GM20431 (cell line): ENCODE results near the gene CIB4.

Source experiments
- in situ Hi-C: fragments of 300-500 bp; cut with MseI, MboI; formaldehyde crosslinking; loops from one replicate; pipeline ENCODE4 v1.15.0; 2020; ENCODE audit warnings: low sequenced_read_pairs; ENCODE audit not compliant: unreplicated experiment

Gene CIB4

DNA sequence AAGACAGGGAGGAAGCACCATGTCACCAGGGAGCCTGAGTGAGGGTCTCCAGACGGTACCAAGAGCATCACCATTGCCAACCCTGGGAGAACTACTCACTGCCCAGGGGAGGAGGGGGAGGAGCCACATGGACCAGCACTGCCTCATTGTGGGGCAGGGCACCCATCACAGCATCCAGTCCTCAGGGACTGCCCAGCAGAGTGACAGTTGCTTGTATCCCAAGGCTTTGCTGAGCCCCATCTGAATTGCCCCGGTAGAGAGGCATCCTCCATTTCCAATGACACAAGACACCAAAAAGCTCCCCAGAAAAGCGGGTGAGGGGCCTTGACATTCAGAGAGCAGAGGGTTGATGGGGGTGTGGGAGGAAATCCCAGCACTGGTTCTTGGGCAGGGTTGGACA is 6.8 kb upstream of the CIB4 start:
- in situ Hi-C loops = no loop called here

GRCh38 chr2:26646986-26647672 is 6.0 kb upstream of the CIB4 start:
- in situ Hi-C loops = no loop called here

- in situ Hi-C loops = no loop called here
Measured at GRCh38 chr2:26645762-26646161, 4.6 kb upstream of the CIB4 start.

DNA sequence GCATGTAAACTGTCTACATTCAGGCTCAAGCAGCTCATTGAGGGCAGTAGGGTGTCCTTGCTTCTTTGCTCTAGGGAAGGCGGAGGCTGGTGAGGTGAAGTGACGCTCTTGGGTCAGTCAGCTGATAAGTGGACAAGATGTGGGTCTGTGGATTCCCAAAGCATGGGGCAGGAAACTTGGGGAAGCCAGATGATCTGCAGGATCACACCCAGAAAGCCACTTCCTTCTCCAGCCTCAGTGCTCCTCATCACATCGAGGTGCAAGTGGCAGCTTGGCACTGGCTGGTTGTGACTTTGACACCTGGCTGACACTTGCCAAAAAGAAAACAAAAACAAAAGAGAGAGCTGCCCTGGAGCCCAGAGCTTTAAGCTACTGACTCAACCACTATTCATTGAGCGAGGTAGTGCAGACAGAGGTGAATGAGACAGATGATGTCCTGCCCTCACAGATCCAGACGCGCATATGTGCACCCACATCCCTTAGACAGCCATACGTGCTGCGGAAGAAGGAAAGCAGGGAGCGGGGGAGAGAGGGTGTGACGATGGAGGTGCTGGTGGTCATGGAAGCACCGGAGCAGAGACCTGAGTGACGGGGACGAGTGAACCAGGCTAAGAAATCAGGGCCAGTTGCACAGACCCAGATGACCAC is 3.1 kb upstream of the CIB4 start:
- in situ Hi-C loops = no loop called here

DNA sequence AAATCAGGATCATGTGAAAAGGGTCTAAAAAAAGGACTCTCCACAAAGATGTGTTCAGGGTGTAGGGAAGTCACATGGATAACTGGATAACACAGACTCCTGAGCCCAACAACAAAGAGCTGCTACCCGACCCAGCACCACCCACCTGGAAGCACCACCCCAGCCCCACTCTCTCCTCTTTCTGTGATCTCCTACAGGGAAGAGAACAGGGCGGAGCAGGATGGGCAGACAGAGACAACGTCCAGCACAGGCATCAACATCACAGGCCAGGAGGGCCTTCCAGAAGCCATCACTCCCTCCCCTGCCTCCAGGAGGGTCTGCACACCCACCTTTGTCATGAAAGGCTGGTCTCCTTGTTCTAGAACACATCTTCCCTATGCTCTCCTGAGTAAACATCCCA is 1.3 kb upstream of the CIB4 start:
- in situ Hi-C loops = no loop called here

DNA sequence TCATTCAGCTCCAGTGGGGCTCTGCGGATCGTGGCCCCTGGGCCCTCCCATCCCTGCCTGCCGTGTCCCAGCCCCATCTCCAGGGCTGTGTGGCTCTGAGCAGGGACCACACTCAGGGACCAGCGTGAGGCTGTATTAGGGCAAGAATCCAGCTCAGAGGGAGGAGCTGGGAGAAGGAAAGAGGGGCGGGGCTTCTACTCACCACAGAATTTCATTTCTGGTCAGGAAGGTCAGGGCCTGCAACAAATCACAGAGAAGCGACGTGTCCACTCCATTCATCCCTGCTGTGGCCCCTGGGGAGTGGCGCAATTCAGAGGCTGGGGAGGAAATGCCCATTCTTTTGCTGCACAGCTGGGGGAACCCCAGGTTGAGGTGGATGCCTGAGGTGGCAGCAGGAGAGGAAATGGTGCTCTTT is 828 bp downstream of the CIB4 start:
- in situ Hi-C loops = no loop called here

DNA sequence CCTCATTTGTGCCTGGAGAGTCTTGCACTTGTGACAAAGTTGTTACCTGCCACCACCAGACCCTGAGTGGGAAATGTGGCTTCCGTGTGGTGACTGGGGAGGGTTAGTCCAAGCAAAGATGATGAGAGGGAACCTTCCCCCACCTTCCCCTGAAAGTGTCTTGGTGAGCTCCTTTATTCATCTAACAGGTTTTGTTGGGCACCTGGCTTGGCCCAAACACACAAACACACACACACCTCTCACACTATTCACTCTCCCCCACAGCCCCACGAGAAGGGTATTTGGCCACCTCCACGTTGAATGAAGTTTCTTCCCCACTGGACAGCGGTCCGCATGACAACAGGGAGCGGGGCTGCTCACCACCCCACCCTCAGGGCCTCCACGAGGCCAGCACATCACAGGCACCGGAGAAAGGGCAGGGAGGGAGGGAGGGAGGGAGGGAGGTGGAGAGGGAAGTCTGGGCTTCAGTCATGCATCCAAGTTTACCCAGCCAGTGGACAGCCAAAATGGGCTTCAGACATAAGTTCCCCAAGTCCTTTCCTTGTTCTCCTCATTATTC is 1.4 kb downstream of the CIB4 start:
- in situ Hi-C loops = no loop called here

DNA sequence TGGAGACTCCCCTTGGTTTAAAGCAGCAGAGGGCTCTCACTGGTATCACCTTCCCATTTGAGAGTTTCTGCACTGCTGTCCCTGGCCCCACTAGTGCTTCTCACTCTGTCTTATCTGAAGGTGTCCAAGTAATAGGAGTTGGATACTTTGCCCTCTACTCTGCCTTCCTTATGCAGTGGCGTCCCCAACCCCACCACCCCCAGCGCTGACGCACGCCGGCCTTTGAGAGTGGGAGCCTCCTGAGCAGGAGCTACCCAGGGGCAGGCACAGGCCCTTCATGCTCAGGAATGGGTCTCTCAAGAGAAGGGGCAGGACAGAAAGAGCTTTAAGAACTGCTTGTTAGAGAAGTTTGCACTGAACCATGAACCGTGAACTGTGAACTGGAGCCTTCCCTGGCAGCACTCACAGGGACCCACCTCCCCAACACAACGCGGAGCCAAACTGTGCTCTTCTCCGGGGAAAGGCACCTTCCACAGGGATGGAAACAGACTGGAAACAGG is 3.3 kb downstream of the CIB4 start:
- in situ Hi-C loops = no loop called here

DNA sequence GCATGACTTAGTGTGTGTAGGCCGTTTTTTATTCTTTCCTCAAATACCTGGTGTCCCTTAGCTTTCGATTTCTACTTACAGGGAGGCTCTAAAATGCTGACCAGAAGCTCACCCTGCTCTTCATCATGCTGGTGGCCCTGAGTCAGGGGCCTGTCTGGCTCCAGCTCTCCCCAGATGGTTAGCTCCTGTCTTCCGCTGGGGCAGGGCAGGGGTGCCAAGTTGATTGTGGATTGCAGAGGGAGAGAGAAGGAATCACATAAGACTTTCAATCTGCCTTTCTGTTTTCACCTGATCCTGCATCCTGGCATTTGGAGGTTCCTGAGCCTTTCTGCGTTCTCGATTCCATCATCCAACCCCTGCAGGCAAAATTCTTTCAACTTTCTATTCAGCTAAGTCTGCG is 4.2 kb downstream of the CIB4 start:
- in situ Hi-C loops = no loop called here

DNA sequence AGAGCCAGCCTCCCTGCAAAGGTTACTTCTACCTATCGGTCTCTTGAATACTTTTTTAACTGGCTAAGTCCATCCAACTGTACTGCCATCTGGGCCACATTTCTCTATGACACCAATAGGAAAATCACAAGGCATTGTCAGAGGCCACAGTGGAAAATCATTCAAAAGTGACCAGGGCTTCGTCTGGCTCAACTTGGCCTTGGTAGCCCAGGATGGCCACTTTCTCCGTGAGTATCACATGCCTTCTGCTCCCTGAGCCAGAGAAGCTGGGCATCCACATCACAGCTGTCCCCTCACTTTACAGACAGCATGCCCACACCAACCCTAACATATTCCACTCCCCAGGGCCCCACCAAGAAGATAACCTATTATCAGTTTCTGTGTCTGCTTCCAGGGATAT is 5.8 kb downstream of the CIB4 start:
- in situ Hi-C loops = no loop called here

DNA sequence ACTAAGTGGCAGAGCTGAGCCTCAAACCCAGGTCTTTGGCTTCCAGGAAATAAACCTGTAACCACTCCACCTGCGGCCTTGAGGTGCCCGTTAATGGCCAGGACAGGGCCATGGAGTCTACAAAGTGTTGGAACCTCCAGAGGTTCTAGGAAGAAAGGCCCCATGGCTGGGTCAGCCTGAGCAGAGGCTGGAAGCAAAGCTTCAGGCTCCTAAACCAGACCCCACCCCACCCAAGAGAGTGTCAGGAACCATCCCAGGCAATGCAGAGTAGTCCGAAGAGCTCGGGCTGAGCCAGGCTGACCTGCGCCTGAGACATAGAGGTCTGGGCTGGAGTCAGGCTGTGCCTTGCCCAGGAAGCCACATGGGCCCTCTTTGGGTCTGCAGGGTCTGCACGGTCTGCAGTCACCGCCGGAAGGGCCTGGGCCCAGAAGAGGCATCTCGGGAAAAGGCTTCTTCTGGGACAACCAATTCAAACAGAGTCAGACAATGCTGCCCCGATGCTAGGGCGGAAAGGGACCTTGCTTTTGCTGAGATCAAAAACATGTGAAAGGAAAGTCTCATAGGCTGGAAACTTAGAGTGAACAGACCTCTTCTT is 6.4 kb downstream of the CIB4 start:
- in situ Hi-C loops = no loop called here

- in situ Hi-C loops = no loop called here
Measured at GRCh38 chr2:26633993-26634595, 7.1 kb downstream of the CIB4 start.

- in situ Hi-C loops = no loop called here
Measured at GRCh38 chr2:26633351-26633945, 7.7 kb downstream of the CIB4 start.

GRCh38 chr2:26632624-26633185 is 8.5 kb downstream of the CIB4 start:
- in situ Hi-C loops = no loop called here

DNA sequence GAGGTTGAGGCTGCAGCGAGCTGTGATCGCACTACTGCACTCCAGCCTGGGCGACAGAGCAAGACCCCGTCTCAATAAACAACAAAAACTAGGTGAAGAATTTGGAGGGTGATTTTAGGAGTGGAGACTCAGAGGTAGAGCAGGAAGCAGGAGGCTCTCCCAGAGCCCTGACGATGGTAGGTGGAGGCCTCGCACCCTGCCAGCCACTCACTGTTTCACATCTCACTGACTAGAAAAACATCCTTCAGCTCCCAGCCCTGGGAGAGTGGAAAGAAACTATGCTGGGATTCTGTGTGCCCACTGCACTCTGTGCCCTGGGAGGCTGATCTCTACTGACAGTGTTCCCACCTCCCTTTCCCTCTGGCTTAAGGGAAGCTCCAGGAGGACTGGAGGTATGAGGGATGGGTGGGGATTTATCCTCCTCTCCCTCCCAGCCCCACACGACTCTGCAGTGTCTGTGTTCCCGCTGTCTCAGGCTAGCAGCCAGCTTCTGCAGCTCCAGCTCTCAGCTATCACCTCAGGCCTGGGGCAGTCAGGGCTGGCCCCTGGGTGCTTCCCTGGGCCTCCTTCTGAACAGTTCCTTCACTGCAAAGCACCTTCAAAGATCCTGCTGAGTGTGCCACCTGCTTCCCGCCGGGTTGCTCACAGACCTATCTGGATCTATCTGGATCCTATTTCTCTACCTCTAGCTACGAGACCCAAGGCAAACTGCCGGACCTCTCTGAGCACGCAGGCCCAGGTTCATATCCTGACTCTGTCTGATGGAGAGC is 9.6 kb downstream of the CIB4 start:
- in situ Hi-C loops = no loop called here

- in situ Hi-C loops = no loop called here
Measured at GRCh38 chr2:26630669-26631360, 10.4 kb downstream of the CIB4 start.

- in situ Hi-C loops = no loop called here
Measured at GRCh38 chr2:26630235-26630634, 10.9 kb downstream of the CIB4 start.

DNA sequence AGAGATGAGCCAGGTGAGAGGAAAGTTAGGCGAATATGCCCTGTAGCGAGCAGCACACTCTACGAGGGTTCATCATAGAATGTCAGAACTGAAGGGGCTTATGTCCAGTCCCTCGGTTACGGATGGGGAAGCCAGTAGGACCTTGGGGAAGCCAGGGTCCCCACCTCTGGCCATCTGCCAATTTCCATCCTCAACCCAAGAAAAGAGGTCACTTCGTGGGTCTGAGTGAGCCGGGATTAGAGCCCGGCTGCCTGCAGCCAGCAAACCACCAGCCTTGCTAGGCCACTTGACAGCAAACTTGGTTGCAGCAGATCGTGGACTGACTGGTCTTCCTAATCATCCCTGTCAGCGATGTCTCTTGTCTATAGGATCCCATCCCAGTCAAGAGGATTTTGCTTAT is 11.4 kb downstream of the CIB4 start:
- in situ Hi-C loops = no loop called here

GRCh38 chr2:26629346-26629630 is 11.9 kb downstream of the CIB4 start:
- in situ Hi-C loops = no loop called here
